Effector memory CD4-positive, alpha-beta T cell (primary cell): ENCODE measurements around the gene NPPB.

Experiments
- DNase-seq, 3 donors: peaks; one replicate each; pipeline ENCODE4 v3.0.0-alpha.2; 2020
- H3K27ac ChIP-seq: 2 replicates; pipeline ENCODE4 v1.7.0; 2013; ENCODE audit warnings: mild to moderate bottlenecking, low read length, moderate library complexity; ENCODE audit not compliant: insufficient read depth, poor library complexity, severe bottlenecking
- H3K27me3 ChIP-seq: replicated peaks from 2 replicates; pipeline ENCODE4 v1.7.0; 2013; ENCODE audit warnings: mild to moderate bottlenecking, low read length; ENCODE audit not compliant: insufficient read depth, control insufficient read depth, poor library complexity, severe bottlenecking
- H3K36me3 ChIP-seq: 2 replicates; pipeline ENCODE4 v1.7.0; 2013; ENCODE audit warnings: mild to moderate bottlenecking, low read length, moderate library complexity; ENCODE audit not compliant: control insufficient read depth, insufficient read depth
- H3K4me1 ChIP-seq: 2 replicates; pipeline ENCODE4 v1.7.0; 2013; ENCODE audit warnings: low read length, mild to moderate bottlenecking; ENCODE audit not compliant: control insufficient read depth, insufficient read depth, poor library complexity, severe bottlenecking
- H3K4me3 ChIP-seq: 2 replicates; pipeline ENCODE4 v1.7.0; 2013; ENCODE audit warnings: low read length, low read depth, mild to moderate bottlenecking; ENCODE audit not compliant: insufficient read depth, poor library complexity, severe bottlenecking
- H3K9me3 ChIP-seq: 2 replicates; pipeline ENCODE4 v1.7.0; 2013; ENCODE audit warnings: mild to moderate bottlenecking, low read length, moderate library complexity; ENCODE audit not compliant: control insufficient read depth

Gene NPPB

DNA sequence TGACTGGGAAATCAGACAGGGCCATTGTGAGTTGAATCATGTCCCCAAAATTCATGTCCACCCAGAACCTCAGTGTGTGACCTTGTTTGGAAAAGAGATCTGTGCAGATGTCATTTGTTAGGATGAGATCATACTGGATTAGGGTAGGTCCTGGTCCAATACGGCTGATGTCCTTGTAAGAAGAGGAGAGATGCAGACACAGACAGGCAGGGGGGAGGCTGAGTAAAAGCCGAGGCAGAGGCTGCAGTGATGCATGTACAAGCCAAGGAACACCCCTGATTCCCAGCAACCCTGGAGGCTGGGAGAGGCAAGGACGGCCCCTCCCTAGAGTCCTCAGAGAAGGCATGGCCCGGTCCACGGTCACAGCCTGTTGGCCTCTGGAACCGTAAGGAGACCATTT lies 15.9 kb upstream of the NPPB start:
- Histone ChIP-seq H3K9me3 (no peaks in the 10 kb centered on the region), H3K27ac (no peak overlapping the region), H3K4me1 (no peaks in the 10 kb centered on the region), H3K4me3 (no peak overlapping the region), H3K27me3 (no peaks in the 10 kb centered on the region), H3K36me3 (no peaks in the 10 kb centered on the region)
- DNase-seq: no peak

DNA sequence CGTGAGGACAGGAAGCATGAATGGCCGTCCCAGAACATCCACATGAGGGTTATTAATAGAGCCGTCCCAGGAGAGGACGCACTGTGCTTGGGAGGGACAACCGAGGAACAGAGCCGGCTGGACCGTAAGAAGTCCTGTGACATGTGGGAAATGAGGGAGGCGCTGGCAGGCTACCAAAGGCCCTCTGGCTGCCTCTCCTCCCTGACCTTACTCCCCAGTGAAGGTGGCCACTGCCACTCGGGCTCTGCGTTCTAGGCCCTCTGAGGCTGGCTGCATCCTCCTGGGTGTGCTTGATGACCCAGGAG lies 15.5 kb upstream of the NPPB start:
- no peak overlapping the region for H3K27ac ChIP-seq
- no peaks in the 10 kb centered on the region for H3K9me3 ChIP-seq
- no peaks in the 10 kb centered on the region for H3K4me1 ChIP-seq
- H3K36me3 ChIP-seq: no peaks in the 10 kb centered on the region
- no peak overlapping the region for H3K4me3 ChIP-seq
- no peak for DNase-seq
- H3K27me3 ChIP-seq: no peaks in the 10 kb centered on the region

DNA sequence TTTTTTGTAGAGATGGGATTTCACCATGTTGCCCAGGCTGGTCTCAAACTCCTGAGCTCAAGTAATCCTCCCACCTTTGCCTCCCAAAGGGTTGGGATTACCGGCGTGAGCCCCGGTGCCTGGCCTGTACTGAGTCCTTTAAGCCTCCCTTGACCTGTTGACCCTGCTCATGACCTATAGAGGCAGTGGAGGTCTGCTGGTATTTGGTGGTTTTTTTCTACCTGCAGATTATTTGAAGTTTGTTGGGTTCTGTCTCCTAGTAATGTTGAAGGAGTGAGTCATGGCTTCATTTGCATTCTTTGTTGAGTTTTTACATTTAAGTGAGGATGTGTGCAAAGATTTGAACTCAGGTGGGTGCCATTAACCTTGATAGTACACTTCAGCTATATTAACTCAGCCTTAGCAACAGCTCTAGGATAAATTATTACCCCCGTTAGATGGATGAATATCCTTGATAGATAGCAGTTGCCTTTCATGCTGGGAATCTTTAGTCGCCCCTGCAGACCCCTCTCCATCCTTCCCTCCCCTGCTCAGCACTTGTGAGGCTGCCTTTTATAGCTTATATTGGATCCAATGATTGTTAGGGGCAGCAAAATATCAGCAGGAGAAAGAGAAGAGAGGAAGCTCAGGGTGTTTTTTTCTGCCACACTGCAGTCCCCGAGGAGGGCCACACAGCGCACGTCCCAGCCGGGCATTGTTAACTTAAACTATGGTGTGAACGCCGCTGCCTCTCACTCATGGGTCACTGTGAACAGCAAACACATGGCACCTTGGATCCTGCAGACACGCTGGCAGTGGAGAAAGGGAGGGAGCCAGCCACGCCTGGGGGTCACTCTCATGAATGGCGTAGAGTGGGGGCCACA lies 14.9 kb upstream of the NPPB start:
- no peaks in the 10 kb centered on the region for H3K27me3 ChIP-seq
- no peak overlapping the region for H3K4me3 ChIP-seq
- H3K4me1 ChIP-seq: no peaks in the 10 kb centered on the region
- no peaks in the 10 kb centered on the region for H3K36me3 ChIP-seq
- DNase-seq: no peak
- no peaks in the 10 kb centered on the region for H3K9me3 ChIP-seq
- H3K27ac ChIP-seq: no peak overlapping the region

DNA sequence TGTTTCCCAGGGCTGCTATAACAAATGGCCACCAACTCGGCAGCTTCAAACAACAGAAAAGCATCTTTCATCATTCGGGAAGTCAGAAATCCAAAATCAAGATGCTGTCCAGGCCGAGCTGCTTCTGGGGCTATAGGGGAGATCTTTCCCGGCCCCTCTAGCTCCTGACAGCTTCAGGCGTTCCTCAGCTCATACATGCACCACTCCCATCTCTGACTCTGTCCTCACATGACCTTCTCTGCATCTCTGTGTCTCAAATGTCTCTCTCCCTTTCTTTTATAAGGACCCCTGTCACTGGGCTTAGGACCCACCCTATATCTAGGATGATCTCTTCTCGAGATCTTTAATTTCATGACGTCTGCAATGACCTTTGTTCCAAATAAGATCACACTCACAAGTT lies 13.8 kb upstream of the NPPB start:
- DNase-seq: no peak
- no peak overlapping the region for H3K4me3 ChIP-seq
- no peak overlapping the region for H3K27ac ChIP-seq
- H3K36me3 ChIP-seq: no peaks in the 10 kb centered on the region
- no peaks in the 10 kb centered on the region for H3K4me1 ChIP-seq
- no peaks in the 10 kb centered on the region for H3K27me3 ChIP-seq
- no peaks in the 10 kb centered on the region for H3K9me3 ChIP-seq

DNA sequence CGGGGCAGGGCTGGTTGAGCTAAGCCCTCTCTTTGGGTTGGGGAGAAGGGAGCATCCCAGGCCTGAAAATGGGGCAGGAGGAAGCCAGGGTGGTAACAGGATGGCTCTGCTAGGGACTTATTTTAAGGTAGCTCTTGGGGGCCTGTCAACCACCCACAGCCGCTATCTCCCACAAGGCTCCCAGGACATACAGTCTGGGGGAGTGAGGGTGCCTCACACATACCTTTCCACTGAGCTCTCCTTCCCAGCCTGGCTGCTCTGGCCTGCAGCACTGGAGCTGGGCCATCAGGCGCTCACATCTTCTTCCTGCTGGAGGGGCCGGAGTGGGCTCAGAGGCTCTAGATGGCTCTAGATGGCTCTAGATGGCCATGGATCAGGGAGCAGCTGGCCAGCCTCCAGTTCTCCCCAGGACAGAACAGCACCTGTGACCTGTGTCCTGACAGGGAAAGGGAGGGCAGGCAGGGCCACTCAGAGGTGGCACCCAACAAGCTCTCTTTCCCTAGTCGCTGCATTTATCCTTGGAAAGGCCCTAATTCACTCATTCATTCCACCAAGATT lies 11.0 kb upstream of the NPPB start:
- no peak overlapping the region for H3K4me3 ChIP-seq
- H3K9me3 ChIP-seq: no peaks in the 10 kb centered on the region
- H3K27me3 ChIP-seq: no peaks in the 10 kb centered on the region

DNA sequence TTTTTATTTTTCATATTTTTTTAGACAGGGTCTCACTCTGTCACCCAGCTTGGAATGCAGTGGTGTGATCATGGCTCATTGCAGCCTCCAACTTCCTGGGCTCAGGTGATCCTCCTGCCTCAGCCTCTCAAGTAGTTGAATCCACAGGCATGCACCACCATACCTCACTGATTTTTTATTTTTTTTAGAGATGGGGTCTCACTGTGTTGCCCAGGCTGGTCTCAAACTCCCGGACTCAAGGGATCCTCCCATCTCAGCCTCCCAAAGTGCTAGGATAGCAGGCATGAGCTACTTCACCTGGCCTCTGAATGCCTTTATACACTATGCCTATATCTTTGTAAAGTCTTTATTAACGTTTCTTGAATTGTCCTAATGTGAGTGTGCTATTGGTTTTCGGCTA lies 10.4 kb upstream of the NPPB start:
- DNase-seq: no peak
- no peaks in the 10 kb centered on the region for H3K9me3 ChIP-seq
- no peak overlapping the region for H3K4me3 ChIP-seq
- no peak overlapping the region for H3K27ac ChIP-seq
- no peaks in the 10 kb centered on the region for H3K4me1 ChIP-seq
- H3K27me3 ChIP-seq: no peaks in the 10 kb centered on the region
- H3K36me3 ChIP-seq: no peaks in the 10 kb centered on the region

More for the DNA sequence above, 11.0 kb upstream of the NPPB start:
- no peaks in the 10 kb centered on the region for H3K4me1 ChIP-seq
- no peak overlapping the region for H3K27ac ChIP-seq
- DNase-seq: no peak
- H3K36me3 ChIP-seq: no peaks in the 10 kb centered on the region

DNA sequence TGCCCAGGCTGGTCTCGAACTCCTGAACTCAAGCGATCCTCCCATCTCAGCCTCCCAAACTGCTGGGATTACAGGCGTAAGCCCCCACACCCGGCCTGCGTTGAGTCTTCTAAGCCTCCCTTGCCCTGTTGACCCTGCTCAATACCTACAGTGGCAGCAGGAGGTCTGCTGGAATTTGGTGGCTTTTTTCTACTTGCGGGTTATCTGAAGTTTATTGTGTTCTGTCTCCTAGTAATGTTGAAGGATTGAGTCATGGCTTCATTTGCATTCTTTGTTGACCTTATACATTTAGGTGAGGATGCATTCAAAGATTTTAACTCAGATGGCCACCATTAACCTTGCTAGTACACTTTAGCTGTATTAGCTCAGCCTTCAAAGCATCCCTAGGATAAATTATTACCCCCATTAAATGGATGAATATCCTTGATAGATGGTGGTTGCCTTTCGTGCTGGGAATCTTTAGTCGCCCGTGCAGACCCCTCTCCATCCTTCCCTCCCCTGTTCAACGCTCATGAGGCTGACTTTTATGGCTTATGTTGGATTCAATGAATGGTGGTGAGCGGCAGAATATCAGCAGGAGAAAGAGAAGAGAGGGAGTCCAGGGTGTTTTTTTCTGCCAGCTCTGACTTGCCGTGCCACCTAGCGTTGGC lies 9.7 kb upstream of the NPPB start:
- no peak overlapping the region for H3K27ac ChIP-seq
- H3K36me3 ChIP-seq: no peaks in the 10 kb centered on the region
- no peaks in the 10 kb centered on the region for H3K27me3 ChIP-seq
- H3K4me1 ChIP-seq: no peaks in the 10 kb centered on the region
- no peaks in the 10 kb centered on the region for H3K9me3 ChIP-seq
- no peak overlapping the region for H3K4me3 ChIP-seq
- DNase-seq: no peak

DNA sequence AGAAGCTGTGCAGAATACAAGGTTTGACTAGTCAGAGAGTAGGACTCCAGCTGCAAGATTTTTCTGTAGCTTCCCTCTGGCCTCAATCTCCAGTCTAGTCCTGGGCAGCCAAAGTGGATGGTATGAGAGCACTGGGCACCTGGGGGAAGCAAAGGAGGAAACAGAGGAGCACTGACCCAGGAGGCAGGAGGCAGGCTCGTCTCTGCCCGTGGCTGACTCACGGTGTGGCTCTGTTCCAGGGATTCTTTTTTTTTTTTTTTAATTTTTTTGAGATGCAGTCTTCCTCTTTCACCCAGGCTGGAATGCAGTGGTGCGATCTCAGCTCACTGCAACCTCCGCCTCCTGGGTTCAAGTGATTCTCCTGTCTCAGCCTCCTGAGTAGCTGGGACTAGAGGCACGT lies 4.1 kb upstream of the NPPB start:
- H3K27ac ChIP-seq: no peak overlapping the region
- H3K4me1 ChIP-seq: no peaks in the 10 kb centered on the region
- H3K27me3 ChIP-seq: peaks cover 27% of the 10 kb centered on the region
- H3K36me3 ChIP-seq: no peaks in the 10 kb centered on the region
- no peaks in the 10 kb centered on the region for H3K9me3 ChIP-seq
- DNase-seq: no peak
- no peak overlapping the region for H3K4me3 ChIP-seq

DNA sequence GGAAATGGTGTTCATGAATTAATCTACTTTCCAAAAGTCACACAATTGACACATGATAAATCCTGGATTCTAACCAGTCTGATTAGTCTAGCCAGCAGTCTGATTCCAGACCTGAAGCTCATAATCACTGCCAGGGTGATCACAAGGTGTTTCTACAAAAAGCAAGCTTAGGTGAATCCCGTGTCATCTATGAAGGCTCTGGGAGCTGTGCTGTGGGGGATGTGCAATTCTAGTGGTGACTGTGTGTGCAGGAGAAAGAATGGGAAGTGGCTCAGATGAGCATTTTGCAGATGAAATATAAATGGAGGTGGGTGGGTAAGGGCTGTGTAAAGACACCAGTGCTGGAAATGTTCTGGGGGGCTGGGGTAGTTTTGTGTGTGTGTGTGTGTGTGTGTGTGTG lies 1.8 kb upstream of the NPPB start:
- H3K27me3 ChIP-seq: peaks cover 30% of the 10 kb centered on the region
- no peaks in the 10 kb centered on the region for H3K36me3 ChIP-seq
- H3K9me3 ChIP-seq: no peaks in the 10 kb centered on the region
- no peaks in the 10 kb centered on the region for H3K4me1 ChIP-seq
- H3K4me3 ChIP-seq: no peak overlapping the region
- no peak for DNase-seq
- H3K27ac ChIP-seq: no peak overlapping the region

DNA sequence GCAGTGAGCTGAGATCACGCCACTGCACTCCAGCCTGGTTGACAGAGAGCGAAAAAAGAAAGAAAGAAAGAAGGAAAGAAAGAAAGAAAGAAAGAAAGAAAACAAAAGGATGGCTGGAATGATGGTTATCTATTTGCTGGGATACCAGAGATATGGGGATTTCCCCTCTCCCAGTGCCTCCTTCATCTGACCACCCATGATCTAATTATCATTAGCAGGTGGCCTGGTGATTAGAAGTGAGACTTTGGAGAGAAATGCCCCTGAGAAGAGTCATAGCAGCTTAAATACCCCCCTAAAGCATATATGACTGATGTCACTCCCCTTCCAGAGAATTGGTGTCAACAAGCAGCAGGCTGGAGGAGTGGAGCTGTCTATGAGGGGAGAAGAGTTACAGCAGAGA lies 1.3 kb upstream of the NPPB start:
- Histone ChIP-seq H3K9me3 (no peaks in the 10 kb centered on the region), H3K36me3 (no peaks in the 10 kb centered on the region), H3K4me1 (no peaks in the 10 kb centered on the region), H3K4me3 (no peak overlapping the region), H3K27ac (no peak overlapping the region), H3K27me3 (peaks cover 30% of the 10 kb centered on the region)
- DNase-seq: no peak
